Measurements from ENCODE around the gene EXOSC7.
"Not testable (repeated sequence)": the region's sequence is repeated elsewhere in the genome, so short reads cannot be mapped to it uniquely, and the experiment has no call there.

GRCh38 chr3:44986330-44986729 lies 10.3 kb downstream of the EXOSC7 start:
- TF ChIP-seq POLR2A, CTCF, EP300, POLR2AphosphoS5 (IDR thresholded peaks at IDR 0.05): not testable (repeated sequence)
